NCI-H2227 (cell line): ENCODE data around the gene HIGD1C.
"Not testable (repeated sequence)": the region's sequence is repeated elsewhere in the genome, so short reads cannot be mapped to it uniquely, and the experiment has no call there.

ENCODE experiments used
- DNase-seq: peaks from one replicate; lab custom pipeline; 2025; ENCODE audit not compliant: unreplicated experiment; lab: John Stamatoyannopoulos, UW

Gene HIGD1C

DNA sequence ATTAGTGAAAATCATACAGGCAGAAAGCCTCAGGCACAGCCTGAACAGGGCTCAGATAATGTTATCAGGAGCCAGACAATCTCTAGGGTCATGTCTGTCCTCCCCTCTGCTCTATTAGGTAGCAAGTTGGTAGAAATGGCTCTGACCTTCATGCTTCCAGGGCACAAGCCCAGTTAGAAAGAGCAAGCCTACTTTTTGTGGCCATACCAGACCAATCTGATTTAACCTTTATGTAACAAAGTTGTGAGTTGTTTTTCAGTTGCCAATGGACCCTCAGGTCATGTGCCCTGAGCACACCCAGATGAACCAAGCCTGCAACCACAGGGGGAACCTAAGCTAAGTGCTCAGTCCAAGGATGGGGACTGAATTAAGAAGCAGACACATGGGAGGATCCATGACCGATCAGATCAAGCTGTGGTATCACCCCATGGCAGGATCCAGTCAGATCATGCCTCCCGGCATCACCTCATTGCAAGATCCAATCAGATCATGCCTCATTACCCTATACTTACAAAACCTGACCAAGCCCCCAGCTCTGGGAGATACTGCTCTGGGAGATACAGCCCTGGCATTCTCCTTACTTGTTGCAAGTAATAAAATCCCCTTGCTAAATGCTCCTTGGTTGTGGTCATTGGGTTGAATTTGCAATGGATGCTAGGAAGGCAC, 18.8 kb upstream of the HIGD1C start:
- no peak for DNase-seq

DNA sequence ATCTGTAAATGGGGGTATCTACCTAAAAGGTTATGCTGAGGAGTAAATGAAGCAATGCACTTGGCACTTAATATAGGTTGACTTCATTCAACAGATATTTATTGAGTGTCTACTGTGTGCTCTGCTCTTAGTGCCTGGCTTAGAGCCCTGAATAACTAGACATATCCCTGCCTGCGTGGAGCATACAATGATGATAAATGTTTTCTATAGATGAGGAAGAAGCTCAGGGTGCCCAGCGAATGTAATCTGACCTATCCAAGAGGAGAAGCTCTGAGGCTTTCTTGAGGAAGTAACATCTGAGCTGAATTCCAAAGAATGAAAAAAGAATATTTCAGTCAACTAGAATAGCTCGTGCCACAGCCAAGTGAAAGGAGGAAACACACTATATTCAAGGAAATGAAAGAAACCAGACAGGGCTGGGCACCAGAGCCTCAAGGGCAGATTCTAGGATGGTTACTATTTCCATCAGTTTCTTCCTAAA, 17.9 kb upstream of the HIGD1C start:
- no peak for DNase-seq

DNA sequence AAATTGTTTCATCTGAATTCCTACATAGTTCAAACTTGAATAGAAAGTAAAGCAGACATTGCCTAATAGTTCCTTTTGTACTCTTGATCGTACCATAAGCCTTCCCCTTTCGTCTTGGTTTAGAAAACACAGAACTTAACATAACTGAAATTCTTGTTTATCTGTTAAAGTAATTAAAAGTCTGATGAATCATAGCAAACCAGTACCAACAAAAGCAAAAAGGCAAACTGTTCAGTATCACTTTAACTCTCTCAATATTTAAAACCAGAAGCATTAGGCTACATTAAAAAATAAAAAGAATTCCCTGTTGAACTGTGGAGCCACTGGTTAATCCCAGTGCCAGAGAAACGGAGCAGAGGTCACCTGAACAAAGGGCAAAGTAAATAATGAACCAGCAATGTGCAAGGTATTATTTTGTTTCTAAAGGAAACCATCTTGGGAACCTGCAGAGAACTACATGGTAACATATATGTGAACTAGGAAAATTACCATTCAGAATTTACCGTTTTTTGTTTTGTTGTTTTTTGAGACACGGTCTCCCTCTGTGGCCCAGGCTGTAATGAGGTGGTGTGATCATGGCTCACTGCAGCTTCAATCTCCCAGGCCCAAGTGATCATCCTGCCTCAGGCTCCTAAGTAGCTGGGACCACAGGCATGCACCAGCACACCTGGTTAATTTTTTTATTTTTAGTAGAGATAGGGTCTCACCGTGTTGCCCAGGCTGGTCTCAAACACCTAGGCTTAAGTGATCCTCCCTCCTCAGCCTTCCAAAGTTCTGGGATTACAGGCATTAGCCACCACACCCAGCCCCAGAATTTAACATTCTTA, 17.1 kb upstream of the HIGD1C start:
- no peak for DNase-seq

DNA sequence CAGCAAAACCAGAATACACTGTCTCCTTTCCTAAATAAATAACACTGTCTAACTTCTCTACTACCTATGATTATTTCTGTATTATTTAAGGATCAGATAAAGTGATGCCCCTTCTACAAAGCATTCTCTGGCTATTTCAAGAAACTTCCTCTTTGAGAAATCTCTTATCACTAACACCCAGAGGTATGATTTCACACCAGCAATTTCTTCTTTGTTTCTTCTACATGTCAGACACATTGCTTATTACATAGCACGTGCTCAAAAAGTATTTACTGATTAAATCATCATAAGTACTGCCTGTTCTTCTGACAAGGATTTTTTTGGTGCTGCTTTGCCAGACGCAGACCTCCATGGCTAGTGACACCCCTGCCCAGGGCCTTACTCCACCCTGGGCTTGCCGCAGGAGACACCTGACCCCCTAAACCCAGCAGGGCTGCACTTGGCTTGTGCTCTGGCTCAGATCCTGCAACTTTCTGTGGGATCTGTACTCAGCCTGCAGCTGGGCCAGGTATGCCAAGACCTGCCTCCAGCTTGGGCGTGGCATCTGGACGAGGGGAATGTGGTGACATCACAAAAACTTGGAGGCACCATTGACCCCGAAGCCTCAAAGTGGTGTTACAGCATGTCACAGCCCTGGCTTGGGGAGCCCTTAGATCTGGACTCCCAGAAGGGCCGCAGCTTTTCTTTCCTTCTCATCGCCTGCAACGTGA, 15.4 kb upstream of the HIGD1C start:
- DNase-seq: no peak

DNA sequence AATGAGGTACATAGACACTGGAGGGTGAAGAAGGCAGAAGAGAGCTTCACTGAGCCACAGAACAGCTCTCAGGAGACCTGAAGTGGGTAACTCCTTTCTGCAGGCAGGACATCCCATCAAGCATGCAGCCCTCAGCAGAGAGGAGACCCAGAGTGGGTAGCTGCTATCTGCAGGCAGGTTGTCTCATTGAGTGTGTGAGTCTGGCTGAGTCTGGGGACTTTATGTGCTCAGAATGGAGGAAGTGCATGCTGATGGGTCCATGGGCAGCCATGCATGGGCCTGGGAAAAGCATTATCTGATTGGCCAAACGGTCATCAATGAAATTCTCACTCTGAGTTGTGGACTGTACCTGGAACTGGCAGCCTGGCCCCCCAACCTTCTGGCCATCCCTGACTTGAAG, 14.7 kb upstream of the HIGD1C start:
- DNase-seq: no peak

DNA sequence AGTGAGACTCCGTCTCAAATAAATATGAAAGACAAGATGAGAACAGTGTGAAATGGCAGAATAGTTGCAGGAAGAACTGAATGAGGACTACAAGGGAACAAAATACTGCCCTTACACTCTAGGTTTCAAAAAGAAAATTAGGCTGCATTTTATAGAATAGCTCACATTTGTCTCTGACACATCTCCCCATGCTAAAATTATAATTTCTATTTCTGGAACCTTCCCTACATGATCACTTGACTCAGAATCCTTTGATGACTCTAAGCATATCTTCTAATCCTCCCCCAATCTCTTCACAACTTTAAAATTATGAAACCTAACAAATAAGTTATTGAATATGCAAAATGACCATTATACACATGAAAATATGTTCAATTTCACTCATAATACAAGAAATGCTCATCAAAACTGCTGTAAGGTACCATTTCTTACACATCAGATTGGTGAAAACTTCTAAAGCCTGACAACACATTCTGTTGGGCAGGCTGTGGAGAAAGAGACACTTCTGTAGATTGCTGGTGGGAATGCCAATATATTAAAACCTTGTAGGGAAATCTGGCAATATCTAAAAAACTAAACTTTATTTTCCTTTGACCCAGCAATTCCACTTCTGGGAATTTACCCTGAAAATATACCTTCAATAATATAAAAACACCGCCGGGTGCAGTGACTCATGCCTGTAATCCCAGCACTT, 4.3 kb upstream of the HIGD1C start:
- DNase-seq: no peak

DNA sequence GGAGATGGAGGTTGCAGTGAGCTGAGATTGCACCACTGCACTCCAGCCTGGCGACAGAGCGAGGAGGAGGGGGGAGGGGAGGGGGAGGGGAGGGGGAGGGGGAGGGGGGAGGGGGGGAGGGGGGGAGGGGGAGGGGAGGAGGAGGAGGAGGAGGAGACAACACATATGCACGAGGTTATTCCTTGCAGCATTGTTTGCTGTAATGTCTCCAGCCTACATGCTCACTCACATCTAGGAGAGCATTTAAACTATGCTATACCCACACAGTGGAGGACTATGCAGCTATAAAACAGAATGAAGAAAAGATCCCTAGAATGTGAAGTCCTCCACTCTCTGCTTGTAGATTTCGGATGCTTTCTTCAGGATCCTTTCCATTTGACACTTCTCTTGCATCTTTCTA, 3.5 kb upstream of the HIGD1C start:
- no peak for DNase-seq

DNA sequence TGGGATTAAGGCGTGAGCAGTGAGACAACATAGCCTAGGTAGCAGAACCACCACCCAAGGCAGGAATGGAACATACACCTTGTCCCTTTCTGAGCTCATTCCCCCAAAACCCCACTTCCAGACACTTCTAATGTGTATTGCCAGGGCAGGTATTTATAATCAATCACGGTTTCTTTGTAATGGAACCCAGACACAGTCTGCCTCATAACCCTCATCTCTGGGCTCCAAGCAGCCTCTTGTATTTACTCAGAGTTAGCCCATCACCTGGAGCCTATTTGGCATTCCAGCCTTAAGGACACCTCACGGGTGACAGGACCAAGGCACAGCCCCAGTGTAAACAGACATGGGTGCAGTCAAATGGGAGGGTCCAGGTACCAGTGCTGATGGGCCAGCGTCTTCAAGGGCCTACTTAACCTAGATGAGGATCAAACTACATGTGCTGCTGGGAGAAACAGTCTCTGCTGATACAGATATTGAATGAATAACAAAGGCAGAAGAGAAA, 2.5 kb upstream of the HIGD1C start:
- DNase-seq: no peak

DNA sequence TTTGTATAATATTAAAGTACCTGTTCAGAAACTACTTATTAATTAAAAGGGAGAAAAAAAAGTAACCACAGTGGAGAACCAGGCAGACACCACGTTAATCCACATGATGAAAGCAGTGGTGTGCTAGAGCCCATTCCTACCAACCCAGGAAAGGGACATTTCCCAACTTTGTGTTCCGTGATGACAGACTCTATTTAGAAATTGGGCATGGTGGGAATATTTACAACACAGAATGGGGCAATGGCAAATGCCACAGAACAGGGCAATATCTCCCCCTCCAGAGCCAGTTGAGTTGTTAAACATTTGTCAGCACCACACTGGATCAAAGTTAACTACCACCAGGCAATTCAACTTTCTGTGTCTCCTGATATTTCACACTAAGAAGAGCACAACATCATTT, 1.2 kb upstream of the HIGD1C start:
- DNase-seq: no peak

DNA sequence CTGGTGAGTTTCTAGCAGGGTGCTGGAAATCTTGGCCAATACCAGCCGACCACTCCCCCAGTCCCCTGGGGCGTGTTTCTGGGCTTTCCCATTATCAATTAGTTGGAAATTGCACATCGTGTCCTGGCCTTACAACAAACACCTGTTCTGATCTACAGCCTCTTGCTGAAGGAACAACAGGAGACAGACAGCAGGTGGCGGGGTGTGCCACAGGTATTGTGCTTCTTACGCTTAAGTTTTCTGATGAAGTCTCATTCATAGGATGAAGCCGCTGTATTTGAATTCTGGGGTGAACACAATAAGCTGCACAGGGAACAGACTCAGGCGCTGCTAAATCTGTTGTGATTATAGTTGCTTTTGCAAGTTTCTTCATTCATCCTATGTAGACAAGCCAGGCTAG, 703 bp downstream of the HIGD1C start:
- no peak for DNase-seq

DNA sequence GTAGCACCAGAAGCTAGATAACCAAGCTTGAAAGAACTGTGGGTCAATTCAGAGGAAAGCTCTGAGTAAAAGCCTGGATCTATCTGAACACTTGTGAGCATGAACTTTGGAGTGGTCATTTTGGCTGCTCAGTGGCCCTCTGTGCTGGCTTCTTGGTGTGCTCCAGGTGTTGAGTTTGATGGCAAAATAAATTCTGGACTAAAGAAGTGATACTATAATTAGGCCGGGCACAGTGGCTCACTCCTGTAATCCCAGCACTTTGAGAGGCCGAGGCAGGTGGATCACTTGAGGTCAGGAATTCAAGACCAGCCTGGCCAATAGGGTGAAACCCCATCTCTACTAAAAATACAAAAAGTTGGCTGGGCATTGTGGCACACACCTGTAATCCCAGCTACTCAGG, 2.4 kb downstream of the HIGD1C start:
- DNase-seq: not testable (repeated sequence)

DNA sequence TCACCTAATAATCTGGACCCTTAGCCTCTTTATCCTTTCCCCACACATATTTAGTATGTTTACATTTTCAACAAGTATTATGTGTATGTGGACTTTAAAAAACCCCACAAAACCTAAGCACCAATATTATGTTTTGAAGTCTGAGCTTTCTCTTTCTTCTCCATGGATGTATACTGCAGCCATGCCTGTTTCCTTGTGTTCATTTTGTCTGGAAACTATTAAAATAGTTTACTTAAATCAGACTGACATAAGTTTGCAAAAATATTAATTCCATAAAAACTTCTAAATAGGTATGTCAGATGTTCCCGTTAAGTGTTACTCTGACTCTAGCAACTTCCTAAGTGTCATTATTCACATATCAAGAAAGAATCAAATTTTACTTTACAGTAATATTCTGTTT, 2.9 kb downstream of the HIGD1C start:
- DNase-seq: no peak

DNA sequence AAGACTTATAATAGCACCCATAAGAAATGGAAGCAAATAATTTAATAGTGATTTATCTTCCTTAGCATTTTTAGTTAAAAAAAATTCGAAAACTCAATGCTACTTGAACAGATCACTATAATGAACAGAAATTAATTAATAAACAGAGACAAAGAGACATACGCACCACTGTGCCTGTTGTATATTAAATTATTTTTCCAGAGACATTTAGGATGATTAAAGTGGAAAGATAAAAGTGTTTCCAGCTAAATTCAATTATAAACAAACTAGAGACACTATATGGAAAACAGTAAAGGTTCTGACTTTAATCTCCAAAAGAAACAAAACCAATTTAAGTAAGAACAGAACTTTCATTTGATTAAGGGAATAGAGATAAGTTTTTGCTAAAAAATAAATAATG, 3.4 kb downstream of the HIGD1C start:
- DNase-seq: no peak

DNA sequence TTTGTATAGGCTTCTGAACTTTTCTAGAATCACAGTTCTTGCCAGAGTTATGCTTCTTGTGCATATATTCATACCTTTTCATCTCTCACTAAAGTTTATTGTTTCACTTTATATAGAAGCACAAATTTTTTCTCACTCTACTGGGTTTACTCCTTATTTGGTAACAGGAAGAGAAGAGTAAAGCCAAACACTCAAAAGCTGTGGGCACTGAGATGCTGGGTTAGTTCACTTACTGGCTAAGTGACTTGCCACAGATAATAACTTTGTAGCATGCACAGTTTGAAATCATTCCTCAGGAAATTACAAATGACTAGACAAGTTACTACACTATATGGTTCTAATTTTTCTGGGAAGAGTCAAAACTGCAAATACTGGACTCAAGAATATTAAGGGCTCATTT, 7.8 kb downstream of the HIGD1C start:
- no peak for DNase-seq

DNA sequence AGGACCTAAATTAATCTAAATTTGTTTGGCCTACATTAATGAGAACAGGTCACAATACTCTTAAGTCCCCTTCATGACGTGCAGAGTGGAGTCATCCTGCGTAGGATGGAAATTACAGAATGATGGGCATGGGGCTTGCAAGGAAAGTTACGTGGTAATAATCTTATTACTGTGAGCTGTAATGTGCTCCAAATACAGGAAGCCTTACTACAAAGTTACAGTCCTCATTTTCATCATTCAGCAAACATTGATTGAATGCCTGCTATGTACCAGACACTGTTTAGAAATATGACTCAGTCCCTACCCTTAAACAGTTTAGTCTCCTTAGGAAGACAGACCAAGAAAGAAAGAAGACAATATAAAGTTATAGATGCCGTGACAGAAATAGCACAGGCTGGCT, 9.4 kb downstream of the HIGD1C start:
- DNase-seq: no peak

DNA sequence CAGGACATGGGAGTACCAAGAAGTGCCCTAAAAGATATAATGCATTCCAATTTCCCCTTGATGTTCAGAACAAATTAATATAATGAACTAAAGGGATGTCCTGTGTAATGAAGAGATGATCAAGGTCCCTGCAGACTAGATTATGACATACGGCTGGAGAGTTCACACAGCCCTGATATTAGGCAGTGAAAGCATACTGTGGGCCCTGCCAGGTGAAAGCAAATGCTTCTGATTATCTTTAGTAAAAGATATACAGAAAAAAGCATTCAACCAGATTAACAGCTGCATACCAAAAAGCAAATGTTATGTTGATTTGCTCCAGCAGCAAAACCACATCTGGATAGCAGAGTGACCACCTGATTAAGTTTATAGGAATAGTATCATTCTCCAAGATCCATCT, 12.1 kb downstream of the HIGD1C start:
- no peak for DNase-seq

DNA sequence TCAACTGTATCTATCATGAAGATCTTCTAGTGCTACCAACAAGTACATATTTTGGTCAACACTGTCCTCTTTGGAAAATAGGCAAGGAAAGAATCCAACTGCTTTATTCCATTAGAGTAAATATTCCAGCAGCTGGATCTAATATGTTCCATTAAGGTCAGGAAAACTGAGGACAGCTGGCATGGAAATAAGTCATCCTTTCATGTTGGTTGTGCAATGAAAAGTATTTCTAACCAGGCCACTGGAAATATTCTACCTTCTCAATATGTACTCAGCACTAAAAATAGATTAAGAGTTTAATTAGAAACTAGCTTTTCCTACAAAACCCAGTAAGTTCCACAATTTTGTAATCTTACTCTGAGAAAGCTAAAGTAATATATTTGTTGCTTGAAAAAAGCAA, 19.6 kb downstream of the HIGD1C start:
- DNase-seq: no peak

DNA sequence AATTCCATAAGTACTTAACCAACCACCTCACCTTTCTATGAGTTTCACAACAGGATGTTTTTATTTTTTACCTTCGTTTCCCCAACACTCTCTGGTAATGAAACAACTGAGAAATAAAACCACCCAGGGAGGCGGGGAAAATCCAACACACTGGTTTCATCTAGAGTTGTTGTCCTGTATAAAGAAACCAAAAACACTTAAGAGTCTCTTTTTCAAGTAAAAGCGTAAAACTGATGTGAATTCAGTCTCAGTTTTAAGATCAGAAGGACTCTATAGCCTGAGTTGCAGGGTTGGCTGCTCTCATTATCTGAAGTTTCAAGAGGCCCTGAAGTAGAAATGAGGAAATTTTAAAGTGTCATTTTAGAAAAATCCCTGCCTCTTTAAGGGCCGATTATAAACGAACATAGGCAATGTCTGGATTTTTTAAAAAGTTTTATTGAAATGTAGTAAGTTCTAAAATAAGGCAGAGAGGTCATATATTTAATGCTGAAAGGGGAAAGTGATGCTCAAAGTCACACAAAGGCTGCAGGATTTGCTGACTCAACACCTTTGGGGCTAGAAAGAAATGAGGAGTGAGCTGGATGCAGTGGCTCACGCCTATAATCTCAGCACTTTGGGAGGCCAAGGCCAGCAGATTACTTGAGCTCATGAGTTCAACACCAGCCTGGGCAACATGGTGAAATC, 27.2 kb downstream of the HIGD1C start:
- DNase-seq: no peak

DNA sequence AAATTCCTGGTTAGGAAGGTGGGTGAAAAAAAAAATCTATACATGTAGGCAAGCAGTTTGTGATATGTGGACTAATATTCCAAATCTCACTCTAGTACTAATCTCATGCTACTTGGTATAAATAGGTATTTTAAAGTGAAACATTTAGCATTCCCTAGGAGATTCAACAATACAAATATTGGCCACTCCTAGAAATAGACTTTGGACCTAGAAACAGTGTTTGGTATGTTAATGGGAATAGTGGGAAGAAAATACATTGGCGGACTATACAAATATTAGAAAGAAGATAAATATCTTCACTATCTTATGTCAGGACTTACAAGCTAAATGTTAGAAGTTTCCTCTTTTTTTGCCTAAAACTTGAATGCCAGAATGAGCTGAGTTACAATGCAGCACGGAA, 28.2 kb downstream of the HIGD1C start:
- DNase-seq: no peak

DNA sequence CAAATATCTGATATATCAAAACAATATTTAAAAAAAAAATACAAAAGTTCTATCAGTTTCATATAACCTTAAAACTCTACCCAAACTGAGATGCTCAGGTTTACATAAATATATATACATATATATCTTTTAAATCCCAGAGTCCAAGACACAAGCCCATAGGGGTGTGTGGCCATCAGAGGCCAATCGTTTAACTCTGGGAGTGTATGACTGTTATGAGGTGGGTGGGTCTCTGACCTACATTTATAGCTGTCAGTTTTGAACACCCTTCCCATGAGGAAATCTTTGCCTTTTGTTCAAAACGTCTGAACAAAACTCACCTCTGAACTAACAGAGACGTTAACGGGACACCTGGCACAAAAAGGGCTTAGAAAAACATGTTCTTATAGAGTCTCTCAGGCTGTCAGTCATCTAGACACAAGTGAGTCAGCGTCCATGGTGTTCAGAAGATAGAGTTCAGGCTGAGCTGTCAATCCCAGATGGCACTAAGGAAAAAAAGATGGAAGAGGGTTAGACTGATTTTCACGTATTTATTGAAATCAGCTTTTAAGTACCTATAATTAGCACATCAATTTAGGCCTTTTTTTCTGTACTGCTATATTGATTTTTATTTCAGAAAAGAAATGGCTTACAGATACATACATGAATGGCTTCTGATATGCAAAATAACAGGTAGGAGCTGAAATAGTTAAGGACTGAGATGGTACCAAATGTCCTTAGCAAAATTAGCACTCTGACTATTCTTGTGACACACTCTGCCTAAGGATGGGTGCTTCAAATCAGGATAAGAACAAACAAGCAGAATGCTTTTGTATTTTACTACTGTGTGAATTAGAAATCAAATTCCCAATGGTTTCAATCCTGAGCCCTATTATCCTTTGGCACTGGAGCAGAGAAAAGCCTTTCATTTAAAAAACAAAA, 29.2 kb downstream of the HIGD1C start:
- no peak for DNase-seq
